ENCODE results near the gene SLC48A1.

- TF ChIP-seq POLR2A (IDR thresholded peaks at IDR 0.05) (no peak), CTCF (IDR thresholded peaks at IDR 0.05) (peak in 2 of 6 experiments; percentile 8 to 12)
Measured at GRCh38 chr12:47802312-47802711, 29.3 kb downstream of the SLC48A1 start.
